Neural cell (in vitro differentiated cells): ENCODE measurements around the gene NFATC3. TPM values are rescaled to one million over a fixed set of nuclear protein-coding genes. Genes with fewer than 3 reads are reported as not detected.
"Not testable (repeated sequence)": the region's sequence is repeated elsewhere in the genome, so short reads cannot be mapped to it uniquely, and the experiment has no call there.

Experiments
- H2AFZ ChIP-seq: fragments of 200-600, 300-800 bp; sonication (generic), shearing (Covaris generic); 2 replicates; pipeline ENCODE4 v1.6.0; 2014; ENCODE audit warnings: low read depth, mild to moderate bottlenecking, antibody characterized with exemption, low read length, moderate library complexity
- H3F3A ChIP-seq: fragments of 200-600 bp; shearing (Covaris generic); 2 replicates; pipeline ENCODE4 v1.6.1; 2016; ENCODE audit warnings: mild to moderate bottlenecking, moderate library complexity, mixed read lengths, antibody characterized with exemption, low read length; ENCODE audit not compliant: insufficient read depth, poor library complexity, severe bottlenecking
- H3K27ac ChIP-seq: fragments of 200-600, 300-800 bp; sonication (generic), shearing (Covaris generic); 2 replicates; pipeline ENCODE4 v1.5.1; 2014; ENCODE audit warnings: mild to moderate bottlenecking, low read length, moderate library complexity
- H3K27me3 ChIP-seq: fragments of 300-800, 200-600 bp; sonication (generic), shearing (Covaris generic); 2 replicates; pipeline ENCODE4 v1.6.0; 2014; ENCODE audit warnings: mild to moderate bottlenecking, low read depth, low read length, moderate library complexity; ENCODE audit not compliant: insufficient read depth
- H3K36me3 ChIP-seq: fragments of 300-800, 200-600 bp; sonication (generic), shearing (Covaris generic); 2 replicates; pipeline ENCODE4 v1.5.1; 2014; ENCODE audit warnings: mild to moderate bottlenecking, antibody characterized with exemption, low read length, moderate library complexity; ENCODE audit not compliant: insufficient read depth
- H3K4me2 ChIP-seq: fragments of 300-800, 200-600 bp; sonication (generic), shearing (Covaris generic); 2 replicates; pipeline ENCODE4 v1.6.0; 2014; ENCODE audit warnings: mild to moderate bottlenecking, low read length
- H3K4me3 ChIP-seq: fragments of 300-800, 200-600 bp; sonication (generic), shearing (Covaris generic); 2 replicates; pipeline ENCODE4 v1.5.1; 2014; ENCODE audit warnings: mild to moderate bottlenecking, low read length, moderate library complexity
- H3K79me2 ChIP-seq: fragments of 200-600 bp; shearing (Covaris generic); replicated peaks from 2 replicates; pipeline ENCODE4 v1.6.0; 2014; ENCODE audit warnings: mild to moderate bottlenecking, low read length, moderate library complexity; ENCODE audit not compliant: insufficient read depth
- H3K9ac ChIP-seq: fragments of 300-800, 200-600 bp; sonication (generic), shearing (Covaris generic); 2 replicates; pipeline ENCODE4 v1.6.1; 2016; ENCODE audit warnings: mild to moderate bottlenecking, low read length, mixed read lengths
- H3K9me2 ChIP-seq: fragments of 200-600 bp; shearing (Covaris generic); 2 replicates; pipeline ENCODE4 v1.6.1; 2016; ENCODE audit warnings: mild to moderate bottlenecking, low read length, mixed read lengths; ENCODE audit not compliant: insufficient read depth
- H3K9me3 ChIP-seq: fragments of 200-600, 300-800 bp; sonication (generic), shearing (Covaris generic); 2 replicates; pipeline ENCODE4 v1.6.1; 2016; ENCODE audit warnings: mild to moderate bottlenecking, mixed run types, low read length, moderate library complexity, mixed read lengths
- H4K20me1 ChIP-seq: fragments of 200-600 bp; shearing (Covaris generic); 2 replicates; pipeline ENCODE4 v1.6.1; 2016; ENCODE audit warnings: mild to moderate bottlenecking, mixed run types; ENCODE audit not compliant: insufficient read depth
- EP300 ChIP-seq: fragments of 450-650 bp; conservative IDR thresholded peaks from 2 replicates; pipeline ENCODE4 v1.6.1; 2014; ENCODE audit warnings: antibody characterized with exemption, mild to moderate bottlenecking, moderate library complexity; ENCODE audit not compliant: poor library complexity, severe bottlenecking
- EZH2 ChIP-seq: fragments of 200-600, 300-800 bp; shearing (Covaris generic), sonication (generic); IDR thresholded peaks from 2 replicates; pipeline ENCODE4 v1.6.1; 2014; ENCODE audit warnings: antibody characterized with exemption, low read length, borderline replicate concordance, mild to moderate bottlenecking; ENCODE audit not compliant: insufficient read depth, poor library complexity, severe bottlenecking
- MXI1 ChIP-seq: fragments of 450-650 bp; conservative IDR thresholded peaks from 2 replicates; pipeline ENCODE4 v1.6.1; 2014; ENCODE audit warnings: antibody characterized with exemption, mild to moderate bottlenecking; ENCODE audit not compliant: poor library complexity, severe bottlenecking
- POLR2AphosphoS5 ChIP-seq: IDR thresholded peaks from 2 replicates; pipeline ENCODE4 v1.6.1; 2012
- RAD21 ChIP-seq: fragments of 450-650 bp; conservative IDR thresholded peaks from 2 replicates; pipeline ENCODE4 v1.6.1; 2014; ENCODE audit warnings: antibody characterized with exemption, mild to moderate bottlenecking, moderate library complexity
- SMC3 ChIP-seq: fragments of 450-650 bp; conservative IDR thresholded peaks from 2 replicates; pipeline ENCODE4 v1.6.1; 2014; ENCODE audit warnings: antibody characterized with exemption, mild to moderate bottlenecking, moderate library complexity; ENCODE audit not compliant: poor library complexity
- TAF1 ChIP-seq: IDR thresholded peaks from 2 replicates; pipeline ENCODE4 v1.6.1; 2012; ENCODE audit warnings: low read depth
- polyA plus RNA-seq: library from polyadenylated mRNA; depleted of rRNA; stranded (reverse); fragments of >200 nt; gene quantifications from 2 replicates; pipeline ENCODE4 v1.2.3, GENCODE V29; 2014
- TF ChIP-seq, protein P1 (sequence below): fragments of 450-650 bp; IDR thresholded peaks from 2 replicates; pipeline ENCODE4 v1.5.1; 2014; ENCODE audit warnings: antibody characterized with exemption, mild to moderate bottlenecking, moderate library complexity; ENCODE audit not compliant: poor library complexity, severe bottlenecking
- TF ChIP-seq, protein P2 (sequence below): IDR thresholded peaks from 2 replicates; pipeline ENCODE4 v1.6.1; 2012; ENCODE audit warnings: borderline replicate concordance

The NFATC3 gene
- polyA plus RNA-seq, 1 donor from 2014 or later = 6.2 TPM

- Histone ChIP-seq H3K4me2 (no peak overlapping the region), H3F3A (no peaks in the 10 kb centered on the region), H4K20me1 (no peaks in the 10 kb centered on the region), H2AFZ (no peak overlapping the region), H3K36me3 (no peaks in the 10 kb centered on the region), H3K4me3 (no peak overlapping the region), H3K79me2 (peaks cover 58% of the 10 kb centered on the region), H3K9me2 (no peaks in the 10 kb centered on the region), H3K9ac (no peak overlapping the region), H3K27ac (no peak overlapping the region), H3K27me3 (no peaks in the 10 kb centered on the region), H3K9me3 (no peaks in the 10 kb centered on the region)
- no peak for TF ChIP-seq TAF1
- TF ChIP-seq, protein P1, sequence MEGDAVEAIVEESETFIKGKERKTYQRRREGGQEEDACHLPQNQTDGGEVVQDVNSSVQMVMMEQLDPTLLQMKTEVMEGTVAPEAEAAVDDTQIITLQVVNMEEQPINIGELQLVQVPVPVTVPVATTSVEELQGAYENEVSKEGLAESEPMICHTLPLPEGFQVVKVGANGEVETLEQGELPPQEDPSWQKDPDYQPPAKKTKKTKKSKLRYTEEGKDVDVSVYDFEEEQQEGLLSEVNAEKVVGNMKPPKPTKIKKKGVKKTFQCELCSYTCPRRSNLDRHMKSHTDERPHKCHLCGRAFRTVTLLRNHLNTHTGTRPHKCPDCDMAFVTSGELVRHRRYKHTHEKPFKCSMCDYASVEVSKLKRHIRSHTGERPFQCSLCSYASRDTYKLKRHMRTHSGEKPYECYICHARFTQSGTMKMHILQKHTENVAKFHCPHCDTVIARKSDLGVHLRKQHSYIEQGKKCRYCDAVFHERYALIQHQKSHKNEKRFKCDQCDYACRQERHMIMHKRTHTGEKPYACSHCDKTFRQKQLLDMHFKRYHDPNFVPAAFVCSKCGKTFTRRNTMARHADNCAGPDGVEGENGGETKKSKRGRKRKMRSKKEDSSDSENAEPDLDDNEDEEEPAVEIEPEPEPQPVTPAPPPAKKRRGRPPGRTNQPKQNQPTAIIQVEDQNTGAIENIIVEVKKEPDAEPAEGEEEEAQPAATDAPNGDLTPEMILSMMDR = no peak
- TF ChIP-seq, protein P2, sequence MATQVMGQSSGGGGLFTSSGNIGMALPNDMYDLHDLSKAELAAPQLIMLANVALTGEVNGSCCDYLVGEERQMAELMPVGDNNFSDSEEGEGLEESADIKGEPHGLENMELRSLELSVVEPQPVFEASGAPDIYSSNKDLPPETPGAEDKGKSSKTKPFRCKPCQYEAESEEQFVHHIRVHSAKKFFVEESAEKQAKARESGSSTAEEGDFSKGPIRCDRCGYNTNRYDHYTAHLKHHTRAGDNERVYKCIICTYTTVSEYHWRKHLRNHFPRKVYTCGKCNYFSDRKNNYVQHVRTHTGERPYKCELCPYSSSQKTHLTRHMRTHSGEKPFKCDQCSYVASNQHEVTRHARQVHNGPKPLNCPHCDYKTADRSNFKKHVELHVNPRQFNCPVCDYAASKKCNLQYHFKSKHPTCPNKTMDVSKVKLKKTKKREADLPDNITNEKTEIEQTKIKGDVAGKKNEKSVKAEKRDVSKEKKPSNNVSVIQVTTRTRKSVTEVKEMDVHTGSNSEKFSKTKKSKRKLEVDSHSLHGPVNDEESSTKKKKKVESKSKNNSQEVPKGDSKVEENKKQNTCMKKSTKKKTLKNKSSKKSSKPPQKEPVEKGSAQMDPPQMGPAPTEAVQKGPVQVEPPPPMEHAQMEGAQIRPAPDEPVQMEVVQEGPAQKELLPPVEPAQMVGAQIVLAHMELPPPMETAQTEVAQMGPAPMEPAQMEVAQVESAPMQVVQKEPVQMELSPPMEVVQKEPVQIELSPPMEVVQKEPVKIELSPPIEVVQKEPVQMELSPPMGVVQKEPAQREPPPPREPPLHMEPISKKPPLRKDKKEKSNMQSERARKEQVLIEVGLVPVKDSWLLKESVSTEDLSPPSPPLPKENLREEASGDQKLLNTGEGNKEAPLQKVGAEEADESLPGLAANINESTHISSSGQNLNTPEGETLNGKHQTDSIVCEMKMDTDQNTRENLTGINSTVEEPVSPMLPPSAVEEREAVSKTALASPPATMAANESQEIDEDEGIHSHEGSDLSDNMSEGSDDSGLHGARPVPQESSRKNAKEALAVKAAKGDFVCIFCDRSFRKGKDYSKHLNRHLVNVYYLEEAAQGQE = no peak
- no peak for TF ChIP-seq EP300
- TF ChIP-seq POLR2AphosphoS5 = no peak
- TF ChIP-seq MXI1 = no peak
- TF ChIP-seq EZH2 = no peak
- TF ChIP-seq SMC3 = no peak
- TF ChIP-seq RAD21 = no peak
Measured at GRCh38 chr16:68100488-68100887, 15.3 kb downstream of the NFATC3 start.

DNA sequence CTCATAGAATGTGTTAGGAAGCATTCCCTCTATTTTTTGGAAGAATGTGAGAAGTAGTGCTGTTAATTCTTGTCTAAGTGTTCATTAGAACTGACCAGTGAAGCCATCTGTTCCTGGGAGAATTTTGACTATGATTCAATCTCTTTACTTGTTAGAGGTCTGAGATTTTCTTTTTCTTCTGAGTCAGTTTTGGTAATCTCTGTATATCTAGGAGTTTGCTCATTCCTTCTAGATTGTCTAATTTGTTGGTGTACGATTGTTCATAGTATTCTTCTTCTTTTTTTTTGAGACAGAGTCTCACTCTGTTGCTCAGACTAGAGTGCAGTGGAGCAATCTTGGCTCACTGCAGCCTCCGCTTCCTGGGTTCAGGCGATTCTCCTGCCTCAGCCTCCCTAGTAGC, 20.4 kb downstream of the NFATC3 start:
- H3K9ac ChIP-seq = no peak overlapping the region
- H3K27ac ChIP-seq = no peak overlapping the region
- no peaks in the 10 kb centered on the region for H3F3A ChIP-seq
- no peaks in the 10 kb centered on the region for H4K20me1 ChIP-seq
- no peaks in the 10 kb centered on the region for H3K9me2 ChIP-seq
- peaks cover 3% of the 10 kb centered on the region for H3K9me3 ChIP-seq
- H3K27me3 ChIP-seq = no peaks in the 10 kb centered on the region
- peaks cover 44% of the 10 kb centered on the region for H3K79me2 ChIP-seq
- no peak overlapping the region for H2AFZ ChIP-seq
- TF ChIP-seq TAF1 = no peak
- TF ChIP-seq EP300 = no peak
- TF ChIP-seq MXI1 = no peak
- TF ChIP-seq RAD21 = no peak
- TF ChIP-seq SMC3 = no peak
- TF ChIP-seq, protein P1 = no peak
- TF ChIP-seq, protein P2 = no peak
- H3K4me2 ChIP-seq = no peak overlapping the region
- no peaks in the 10 kb centered on the region for H3K36me3 ChIP-seq
- H3K4me3 ChIP-seq = no peak overlapping the region

DNA sequence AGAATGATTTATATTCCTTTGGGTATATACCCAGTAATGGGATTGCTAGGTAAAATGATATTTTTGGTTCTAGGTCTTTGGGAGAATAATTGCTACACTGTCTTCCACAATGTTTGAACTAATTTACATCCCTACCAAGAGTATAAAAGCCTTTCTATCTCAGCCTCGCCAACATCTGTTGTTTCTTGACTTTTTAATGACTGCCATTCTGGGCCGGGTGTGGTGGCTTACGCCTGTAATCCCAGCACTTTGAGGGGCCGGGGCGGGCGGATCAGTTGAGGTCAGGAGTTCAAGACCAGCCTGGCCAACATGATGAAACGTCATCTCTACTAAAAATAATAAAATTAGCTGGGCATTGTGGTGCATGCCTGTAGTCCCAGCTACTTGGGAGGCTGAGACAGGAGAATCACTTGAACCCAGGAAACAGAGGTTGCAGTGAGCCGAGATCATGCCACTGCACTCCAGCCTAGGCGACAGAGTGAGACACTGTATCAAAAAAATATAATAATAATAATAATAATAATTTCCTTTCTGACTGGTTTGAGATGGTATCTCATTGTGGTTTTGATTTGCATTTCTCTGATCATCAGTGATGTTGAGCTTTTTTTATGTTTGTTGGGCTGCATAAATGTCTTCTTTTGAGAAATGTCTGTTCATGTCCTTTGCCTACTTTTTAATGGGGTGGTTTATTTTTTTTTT, 22.2 kb downstream of the NFATC3 start:
- not testable (repeated sequence) for H3K9ac ChIP-seq, H3K27me3 ChIP-seq, H3K9me2 ChIP-seq, H3K9me3 ChIP-seq, H4K20me1 ChIP-seq, H3F3A ChIP-seq, H2AFZ ChIP-seq, H3K36me3 ChIP-seq, H3K4me3 ChIP-seq, H3K4me2 ChIP-seq, H3K27ac ChIP-seq
- peaks cover 35% of the 10 kb centered on the region for H3K79me2 ChIP-seq
